COLO668 (cell line): ENCODE results near the gene MYO16.

Experiments used
- DNase-seq: peaks from one replicate; lab custom pipeline; 2025; ENCODE audit not compliant: unreplicated experiment; lab: John Stamatoyannopoulos, UW

The MYO16 gene

GRCh38 chr13:109166804-109167203 is 537.4 kb downstream of the MYO16 start:
- no peak for DNase-seq

- no peak for DNase-seq
Observed at GRCh38 chr13:109172136-109172535, 542.7 kb downstream of the MYO16 start.

GRCh38 chr13:109175666-109176065 is 546.3 kb downstream of the MYO16 start:
- no peak for DNase-seq

- DNase-seq: no peak
Observed at GRCh38 chr13:109180905-109181425, 551.6 kb downstream of the MYO16 start.

GRCh38 chr13:109182777-109183465 is 553.5 kb downstream of the MYO16 start:
- no peak for DNase-seq

GRCh38 chr13:109191413-109191812 is 562.0 kb downstream of the MYO16 start:
- no peak for DNase-seq

- no peak for DNase-seq
Observed at GRCh38 chr13:109192306-109192705, 562.9 kb downstream of the MYO16 start.

- no peak for DNase-seq
Observed at GRCh38 chr13:109196948-109197347, 567.5 kb downstream of the MYO16 start.

GRCh38 chr13:109198585-109198984 is 569.2 kb downstream of the MYO16 start:
- no peak for DNase-seq

- DNase-seq: no peak
Observed at GRCh38 chr13:109199280-109199679, 569.9 kb downstream of the MYO16 start.

GRCh38 chr13:109200556-109200955 is 571.1 kb downstream of the MYO16 start:
- DNase-seq: no peak

GRCh38 chr13:109203587-109203986 is 574.2 kb downstream of the MYO16 start:
- DNase-seq: no peak

- DNase-seq: no peak
Observed at GRCh38 chr13:109204252-109204651, 574.8 kb downstream of the MYO16 start.

- DNase-seq: no peak
Observed at GRCh38 chr13:109204657-109205056, 575.2 kb downstream of the MYO16 start.

- no peak for DNase-seq
Observed at GRCh38 chr13:109205315-109205714, 575.9 kb downstream of the MYO16 start.

GRCh38 chr13:109206616-109207015 is 577.2 kb downstream of the MYO16 start:
- DNase-seq: no peak

- DNase-seq: no peak
Observed at GRCh38 chr13:109207622-109208021, 578.2 kb downstream of the MYO16 start.

- DNase-seq: no peak
Observed at GRCh38 chr13:109208522-109208921, 579.1 kb downstream of the MYO16 start.

GRCh38 chr13:109209526-109209925 is 580.1 kb downstream of the MYO16 start:
- no peak for DNase-seq

- no peak for DNase-seq
Observed at GRCh38 chr13:109211616-109212015, 582.2 kb downstream of the MYO16 start.

- DNase-seq: no peak
Observed at GRCh38 chr13:109212650-109213049, 583.2 kb downstream of the MYO16 start.

GRCh38 chr13:109213714-109214113 is 584.3 kb downstream of the MYO16 start:
- no peak for DNase-seq

GRCh38 chr13:109214393-109214792 is 585.0 kb downstream of the MYO16 start:
- DNase-seq: no peak
